CD4-positive, CD25-positive, alpha-beta regulatory T cell (primary cell): ENCODE data around the gene CDH23. TPM values are rescaled to one million over a fixed set of nuclear protein-coding genes. Genes with fewer than 3 reads are reported as not detected.

Source experiments
- ATAC-seq, 2 donors: fragments of 150-1000 bp; cut with Tn5 transposase; one replicate each; pipeline ENCODE4 v1.10.0; 2021; ENCODE audit warnings: low read depth in 2 of 2, moderate number of reproducible peaks in 2 of 2, moderate library complexity in 1 of 2
- DNase-seq, 3 donors: peaks; one replicate each; pipeline versions ENCODE4 v3.0.0 to v3.0.0-alpha.2; 2012 to 2022; ENCODE audit warnings: mixed read lengths in 1 of 3
- H3K27ac ChIP-seq: one replicate; pipeline ENCODE4 v1.7.0; 2013; ENCODE audit warnings: mild to moderate bottlenecking, low read length; ENCODE audit not compliant: insufficient read depth, poor library complexity, severe bottlenecking
- H3K27me3 ChIP-seq: one replicate; pipeline ENCODE4 v1.7.0; 2013; ENCODE audit warnings: low read length; ENCODE audit not compliant: control insufficient read depth, insufficient read depth
- H3K36me3 ChIP-seq: one replicate; pipeline ENCODE4 v1.7.0; 2013; ENCODE audit warnings: mild to moderate bottlenecking, low read length, moderate library complexity; ENCODE audit not compliant: control insufficient read depth, insufficient read depth
- H3K4me1 ChIP-seq: 2 replicates; pipeline ENCODE4 v1.7.0; 2013; ENCODE audit warnings: mild to moderate bottlenecking, low read length; ENCODE audit not compliant: insufficient read depth, control insufficient read depth, poor library complexity, severe bottlenecking
- H3K4me3 ChIP-seq: one replicate; pipeline ENCODE4 v1.7.0; 2013; ENCODE audit warnings: low read depth, mild to moderate bottlenecking, low read length, moderate library complexity
- H3K9me3 ChIP-seq, 2 experiments: 1 replicate in 1 of 2; 2 replicates in 1 of 2; pipeline ENCODE4 v1.7.0; 2013; ENCODE audit warnings: low read length in 2 of 2, mild to moderate bottlenecking in 1 of 2, moderate library complexity in 1 of 2; ENCODE audit not compliant: control insufficient read depth in 2 of 2
- H3K27ac Mint-ChIP-seq, 3 donors: one replicate each; pipeline ENCODE4 v1.8.0; 2020 to 2022; ENCODE audit warnings: mild to moderate bottlenecking in 3 of 3, mixed read lengths in 3 of 3, moderate library complexity in 2 of 3
- H3K27me3 Mint-ChIP-seq: one replicate; pipeline ENCODE4 v1.8.0; 2022; ENCODE audit warnings: mild to moderate bottlenecking, mixed read lengths
- H3K36me3 Mint-ChIP-seq: one replicate; pipeline ENCODE4 v1.8.0; 2020; ENCODE audit warnings: mixed read lengths
- H3K4me1 Mint-ChIP-seq, 4 donors: one replicate each; pipeline ENCODE4 v1.8.0; 2020 to 2022; ENCODE audit warnings: mixed read lengths in 4 of 4, mild to moderate bottlenecking in 1 of 4
- H3K4me3 Mint-ChIP-seq, 4 donors: one replicate each; pipeline ENCODE4 v1.8.0; 2020 to 2022; ENCODE audit warnings: mild to moderate bottlenecking in 4 of 4, mixed read lengths in 4 of 4, moderate library complexity in 3 of 4
- H3K9me3 Mint-ChIP-seq, 7 donors: one replicate each; pipeline ENCODE4 v1.8.0; 2020 to 2022; ENCODE audit warnings: mixed read lengths in 7 of 7, mild to moderate bottlenecking in 3 of 7, moderate library complexity in 2 of 7
- polyA plus RNA-seq, 4 donors: library from polyadenylated mRNA; unstranded; fragments of 300-500 nt; fragmentation: Illumina TruSeq; gene quantifications; one replicate each; pipeline ENCODE4 v1.2.3, GENCODE V29; 2021
- total RNA-seq: library from RNA; stranded (reverse); gene quantifications from one replicate; pipeline ENCODE4 v1.2.3, GENCODE V29; 2022

The CDH23 gene
- total and polyA plus RNA-seq, 5 donors from 2014 or later: 0.17 to 5.6 (median 1.1) TPM

DNA sequence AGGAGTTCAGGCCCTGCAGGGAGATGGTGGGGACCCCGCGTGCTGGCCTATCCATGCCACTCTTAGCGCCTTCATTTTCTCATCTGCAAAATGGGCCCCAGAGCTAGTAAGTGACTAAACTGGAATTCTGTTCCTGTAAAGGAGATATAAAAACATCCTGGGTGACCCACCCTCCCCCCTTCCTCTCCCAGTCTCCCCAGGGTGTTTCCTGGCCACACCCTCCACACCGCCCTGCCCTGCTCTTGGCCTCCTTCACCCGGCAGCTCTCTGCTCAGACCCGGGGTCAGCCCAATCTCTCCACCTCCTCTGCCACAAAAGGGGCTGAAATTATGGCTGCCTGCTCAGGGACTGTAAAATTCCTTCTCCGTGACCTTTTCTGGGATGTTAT lies 252.2 kb downstream of the CDH23 start:
- peak overlapping the region in 2 of 3 donors; percentile 39 to 82 for H3K27ac Mint-ChIP-seq
- Histone ChIP-seq H3K27me3 (no peaks in the 10 kb centered on the region), H3K27ac (no peak overlapping the region), H3K4me3 (no peak overlapping the region), H3K9me3 (no peaks in the 10 kb centered on the region), H3K4me1 (no peaks in the 10 kb centered on the region), H3K36me3 (no peaks in the 10 kb centered on the region)
- no peak for ATAC-seq
- peaks cover 0 to 3% (median 0%) of the 10 kb centered on the region in 4 donors for H3K4me1 Mint-ChIP-seq
- peaks cover 4% of the 10 kb centered on the region for H3K27me3 Mint-ChIP-seq
- H3K36me3 Mint-ChIP-seq: no peaks in the 10 kb centered on the region
- no peak for DNase-seq
- H3K9me3 Mint-ChIP-seq: no peaks in the 10 kb centered on the region
- no peak overlapping the region for H3K4me3 Mint-ChIP-seq

DNA sequence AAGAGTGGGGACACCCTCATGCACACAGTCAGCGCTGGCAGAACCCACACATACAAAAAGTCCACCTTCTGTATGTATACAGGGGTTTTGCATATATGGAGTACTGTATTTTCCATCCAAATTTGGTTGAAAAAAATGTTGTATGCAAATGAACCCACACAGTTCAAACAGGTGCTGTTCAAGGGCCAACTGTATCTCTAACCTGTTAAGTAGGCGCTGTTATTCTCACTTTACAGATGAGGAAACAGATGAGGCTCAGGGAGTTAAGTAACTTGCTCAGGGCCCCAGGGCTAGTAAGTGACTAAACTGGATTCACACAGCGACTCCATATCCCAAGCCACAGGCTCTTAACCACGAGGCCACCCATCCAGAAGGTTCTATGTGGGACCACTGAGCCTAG lies 252.9 kb downstream of the CDH23 start:
- no peak overlapping the region for H3K4me3 Mint-ChIP-seq
- no peaks in the 10 kb centered on the region for H3K4me1 ChIP-seq
- no peak overlapping the region for H3K4me3 ChIP-seq
- DNase-seq (no peak), ATAC-seq (no peak)
- no peaks in the 10 kb centered on the region for H3K9me3 Mint-ChIP-seq
- H3K36me3 Mint-ChIP-seq: no peaks in the 10 kb centered on the region
- H3K9me3 ChIP-seq: no peaks in the 10 kb centered on the region
- no peaks in the 10 kb centered on the region for H3K36me3 ChIP-seq
- peaks cover 0 to 3% (median 0%) of the 10 kb centered on the region in 4 donors for H3K4me1 Mint-ChIP-seq
- peak overlapping the region in 1 of 3 donors; percentile 82 for H3K27ac Mint-ChIP-seq
- peaks cover 4% of the 10 kb centered on the region for H3K27me3 Mint-ChIP-seq
- H3K27ac ChIP-seq: no peak overlapping the region
- no peaks in the 10 kb centered on the region for H3K27me3 ChIP-seq

DNA sequence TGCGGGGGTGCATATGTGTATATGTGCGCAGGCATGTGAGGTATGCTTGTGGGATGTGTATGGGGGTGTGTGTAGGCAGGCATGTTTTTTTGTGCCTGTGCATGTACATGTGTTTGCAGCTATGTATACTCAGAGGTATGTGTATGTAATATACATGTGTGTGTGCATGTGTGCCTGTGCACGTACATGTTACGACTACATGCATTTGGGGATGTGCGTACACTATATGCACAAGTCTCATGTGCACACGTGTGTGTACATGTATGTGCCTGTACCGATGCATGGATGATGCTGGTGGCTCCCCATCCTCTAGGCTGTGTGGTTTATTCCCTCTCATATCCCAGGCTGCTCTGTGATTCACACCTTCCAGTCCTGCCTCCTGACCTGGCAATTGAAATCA lies 253.7 kb downstream of the CDH23 start:
- no peaks in the 10 kb centered on the region for H3K36me3 Mint-ChIP-seq
- H3K27me3 Mint-ChIP-seq: peaks cover 2% of the 10 kb centered on the region
- H3K9me3 Mint-ChIP-seq: no peaks in the 10 kb centered on the region
- Histone ChIP-seq H3K4me3 (no peak overlapping the region), H3K36me3 (no peaks in the 10 kb centered on the region), H3K9me3 (no peaks in the 10 kb centered on the region), H3K27ac (no peak overlapping the region), H3K4me1 (no peaks in the 10 kb centered on the region), H3K27me3 (no peaks in the 10 kb centered on the region)
- ATAC-seq (no peak), DNase-seq (no peak)
- no peak overlapping the region for H3K4me3 Mint-ChIP-seq
- H3K27ac Mint-ChIP-seq: no peak overlapping the region
- peaks cover 0 to 3% (median 0%) of the 10 kb centered on the region in 4 donors for H3K4me1 Mint-ChIP-seq

DNA sequence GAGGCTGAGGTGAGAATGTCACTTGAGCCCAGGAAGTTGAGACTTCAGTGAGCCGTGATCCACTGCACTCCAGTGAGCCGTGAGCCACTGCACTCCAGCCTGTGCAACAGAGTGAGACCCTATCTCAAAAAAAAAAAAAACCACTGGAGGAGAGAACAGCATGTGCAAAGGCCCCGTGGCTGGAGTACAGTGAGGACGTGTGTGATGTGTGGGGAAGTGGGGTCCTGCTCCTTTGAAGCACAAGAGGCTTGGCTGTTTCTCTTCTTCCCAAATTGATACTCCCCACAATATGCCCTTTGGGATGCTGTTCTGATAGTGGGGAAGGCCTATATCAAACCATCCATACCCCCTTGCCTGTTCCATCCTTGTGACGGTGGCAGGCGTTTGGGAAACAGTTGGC lies 254.7 kb downstream of the CDH23 start:
- Histone ChIP-seq H3K9me3 (no peaks in the 10 kb centered on the region), H3K4me3 (no peak overlapping the region), H3K4me1 (no peaks in the 10 kb centered on the region), H3K27me3 (no peaks in the 10 kb centered on the region), H3K27ac (no peak overlapping the region), H3K36me3 (no peaks in the 10 kb centered on the region)
- no peaks in the 10 kb centered on the region for H3K27me3 Mint-ChIP-seq
- H3K27ac Mint-ChIP-seq: peak overlapping the region in 1 of 3 donors; percentile 73
- H3K9me3 Mint-ChIP-seq: no peaks in the 10 kb centered on the region
- DNase-seq (no peak), ATAC-seq (no peak)
- H3K4me3 Mint-ChIP-seq: no peak overlapping the region
- H3K36me3 Mint-ChIP-seq: no peaks in the 10 kb centered on the region
- peaks cover 0 to 3% (median 0%) of the 10 kb centered on the region in 4 donors for H3K4me1 Mint-ChIP-seq

DNA sequence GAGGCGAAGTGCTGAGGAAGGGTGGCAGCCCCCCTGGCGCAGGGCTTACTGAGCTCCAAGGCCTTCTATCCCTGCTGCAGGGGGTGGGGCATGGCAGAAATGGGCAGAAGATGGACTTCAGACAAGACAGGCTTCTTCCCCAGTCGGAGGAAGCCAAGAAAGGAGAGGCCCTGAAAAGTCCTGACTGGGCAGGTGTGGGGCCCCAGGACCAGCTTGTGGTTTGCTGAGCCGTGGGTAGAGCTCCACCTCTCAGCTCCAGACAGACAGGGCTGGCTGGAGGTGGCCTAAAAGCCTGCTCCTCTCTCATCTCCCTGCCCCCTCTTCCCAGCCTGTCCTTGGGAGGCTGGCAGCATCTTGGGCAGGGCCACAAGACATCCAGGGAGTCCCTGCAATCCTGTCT lies 255.2 kb downstream of the CDH23 start:
- H3K4me3 Mint-ChIP-seq: no peak overlapping the region
- Histone ChIP-seq H3K36me3 (no peaks in the 10 kb centered on the region), H3K4me3 (no peak overlapping the region), H3K4me1 (no peaks in the 10 kb centered on the region), H3K9me3 (no peaks in the 10 kb centered on the region), H3K27me3 (no peaks in the 10 kb centered on the region), H3K27ac (no peak overlapping the region)
- ATAC-seq (no peak), DNase-seq (no peak)
- H3K36me3 Mint-ChIP-seq: no peaks in the 10 kb centered on the region
- no peaks in the 10 kb centered on the region for H3K27me3 Mint-ChIP-seq
- H3K4me1 Mint-ChIP-seq: peaks cover 0 to 3% (median 0%) of the 10 kb centered on the region in 4 donors
- no peaks in the 10 kb centered on the region for H3K9me3 Mint-ChIP-seq
- H3K27ac Mint-ChIP-seq: peak overlapping the region in 1 of 3 donors; percentile 73

DNA sequence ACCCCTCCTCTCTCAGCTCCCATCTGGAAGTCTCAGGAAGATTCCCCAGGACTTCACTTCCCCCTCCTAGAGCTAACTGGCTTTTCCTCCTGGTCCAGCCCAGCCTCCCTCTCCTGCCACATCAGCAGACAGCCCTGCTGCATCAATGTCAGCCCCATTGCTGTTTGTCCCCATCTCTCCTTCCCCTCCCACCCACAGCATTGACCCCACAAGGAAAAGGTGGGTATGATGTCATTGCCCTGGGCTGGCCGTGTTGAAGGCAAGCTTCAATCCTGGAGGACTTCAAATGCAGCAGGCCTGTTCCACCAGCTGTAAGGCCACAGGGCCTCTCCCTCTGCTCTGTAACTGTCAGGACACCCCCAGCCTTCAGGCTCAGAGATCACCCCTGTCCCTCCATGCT lies 256.3 kb downstream of the CDH23 start:
- Mint-ChIP-seq H3K9me3 (no peaks in the 10 kb centered on the region), H3K4me3 (no peak overlapping the region), H3K27ac (peak overlapping the region in 1 of 3 donors; percentile 59), H3K36me3 (no peaks in the 10 kb centered on the region), H3K27me3 (peaks cover 2% of the 10 kb centered on the region), H3K4me1 (peaks cover 0 to 3% (median 0%) of the 10 kb centered on the region in 4 donors)
- Histone ChIP-seq H3K27me3 (no peaks in the 10 kb centered on the region), H3K4me3 (no peak overlapping the region), H3K9me3 (no peaks in the 10 kb centered on the region), H3K27ac (no peak overlapping the region), H3K36me3 (no peaks in the 10 kb centered on the region), H3K4me1 (no peaks in the 10 kb centered on the region)
- DNase-seq (no peak), ATAC-seq (no peak)

DNA sequence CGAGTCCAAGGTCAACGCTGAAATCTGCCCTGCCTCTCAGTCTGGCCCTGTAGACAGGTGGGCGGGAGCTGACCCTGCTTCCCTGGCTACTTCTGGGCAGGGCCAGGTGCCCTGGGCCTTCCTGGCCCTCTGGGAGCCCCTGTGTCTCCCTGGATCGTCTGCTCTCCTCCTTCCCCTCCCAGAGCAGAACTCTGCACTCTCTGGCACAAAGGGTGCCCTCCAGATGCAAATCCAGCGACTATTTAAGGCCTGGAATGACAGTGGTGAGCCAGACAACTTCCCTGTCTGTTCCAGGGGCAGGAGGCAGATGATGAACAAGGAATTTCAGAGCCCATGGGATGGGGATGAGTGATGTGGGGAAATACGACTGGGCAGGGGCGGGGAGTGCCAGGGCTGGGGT lies 259.5 kb downstream of the CDH23 start:
- no peak overlapping the region for H3K27ac Mint-ChIP-seq
- H3K4me3 Mint-ChIP-seq: no peak overlapping the region
- Histone ChIP-seq H3K27me3 (no peaks in the 10 kb centered on the region), H3K27ac (no peak overlapping the region), H3K36me3 (no peaks in the 10 kb centered on the region), H3K9me3 (no peaks in the 10 kb centered on the region), H3K4me1 (no peaks in the 10 kb centered on the region), H3K4me3 (no peak overlapping the region)
- H3K9me3 Mint-ChIP-seq: no peaks in the 10 kb centered on the region
- H3K36me3 Mint-ChIP-seq: no peaks in the 10 kb centered on the region
- ATAC-seq: no peak
- no peaks in the 10 kb centered on the region for H3K4me1 Mint-ChIP-seq
- H3K27me3 Mint-ChIP-seq: peaks cover 4% of the 10 kb centered on the region
- DNase-seq: no peak

DNA sequence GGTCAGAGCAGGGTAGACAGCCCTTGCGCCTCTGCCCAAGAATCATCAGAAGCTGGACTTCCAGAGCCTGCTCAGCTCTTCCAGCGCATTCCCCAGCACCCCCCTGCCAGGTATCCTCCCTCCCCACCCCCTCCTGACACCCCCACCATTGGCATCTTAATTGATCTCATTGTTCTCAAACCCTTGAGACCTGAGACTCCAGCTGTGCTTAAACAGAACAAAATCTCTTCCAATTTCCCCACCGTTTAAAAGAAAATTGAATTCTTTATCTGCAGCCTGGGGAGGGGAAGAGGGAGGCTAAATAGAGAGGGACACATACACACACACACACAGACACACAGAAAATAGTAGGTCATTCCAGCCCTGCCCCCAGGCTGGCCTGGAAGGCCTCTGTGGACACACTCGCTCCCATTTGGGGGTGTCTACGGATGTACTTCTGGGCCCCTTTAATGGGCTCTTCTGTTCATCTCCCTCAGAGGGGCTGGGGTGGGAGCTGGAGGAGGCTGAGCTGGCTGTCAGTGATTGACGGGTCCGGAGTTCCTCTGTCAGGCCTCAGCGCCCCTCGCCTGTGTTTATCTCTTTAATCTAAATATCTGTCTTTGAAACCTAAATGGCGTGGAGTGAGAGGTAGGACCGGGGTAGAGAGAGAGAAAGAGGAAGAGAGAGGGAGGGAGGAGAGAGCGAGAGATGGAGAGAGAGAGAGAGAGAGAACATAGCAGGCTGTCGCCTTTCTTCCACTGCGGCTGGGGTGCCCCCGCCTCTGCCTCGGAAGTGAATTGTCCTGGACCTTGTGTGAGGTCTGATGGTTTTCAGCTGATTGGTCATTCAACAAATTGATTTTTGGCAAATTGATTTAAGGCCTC lies 261.1 kb downstream of the CDH23 start:
- no peak for ATAC-seq
- H3K9me3 Mint-ChIP-seq: no peaks in the 10 kb centered on the region
- peak overlapping the region in 1 of 3 donors; percentile 78 for H3K27ac Mint-ChIP-seq

More for the DNA sequence above, 261.1 kb downstream of the CDH23 start:
- no peaks in the 10 kb centered on the region for H3K27me3 ChIP-seq
- Mint-ChIP-seq H3K4me3 (no peak overlapping the region), H3K4me1 (no peaks in the 10 kb centered on the region), H3K36me3 (no peaks in the 10 kb centered on the region), H3K27me3 (peaks cover 4% of the 10 kb centered on the region)
- no peak overlapping the region for H3K27ac ChIP-seq
- DNase-seq: no peak
- H3K4me3 ChIP-seq: no peak overlapping the region
- no peaks in the 10 kb centered on the region for H3K9me3 ChIP-seq
- H3K4me1 ChIP-seq: no peaks in the 10 kb centered on the region
- H3K36me3 ChIP-seq: no peaks in the 10 kb centered on the region
